ENCODE measurements around the gene POLD2.

Gene POLD2

DNA sequence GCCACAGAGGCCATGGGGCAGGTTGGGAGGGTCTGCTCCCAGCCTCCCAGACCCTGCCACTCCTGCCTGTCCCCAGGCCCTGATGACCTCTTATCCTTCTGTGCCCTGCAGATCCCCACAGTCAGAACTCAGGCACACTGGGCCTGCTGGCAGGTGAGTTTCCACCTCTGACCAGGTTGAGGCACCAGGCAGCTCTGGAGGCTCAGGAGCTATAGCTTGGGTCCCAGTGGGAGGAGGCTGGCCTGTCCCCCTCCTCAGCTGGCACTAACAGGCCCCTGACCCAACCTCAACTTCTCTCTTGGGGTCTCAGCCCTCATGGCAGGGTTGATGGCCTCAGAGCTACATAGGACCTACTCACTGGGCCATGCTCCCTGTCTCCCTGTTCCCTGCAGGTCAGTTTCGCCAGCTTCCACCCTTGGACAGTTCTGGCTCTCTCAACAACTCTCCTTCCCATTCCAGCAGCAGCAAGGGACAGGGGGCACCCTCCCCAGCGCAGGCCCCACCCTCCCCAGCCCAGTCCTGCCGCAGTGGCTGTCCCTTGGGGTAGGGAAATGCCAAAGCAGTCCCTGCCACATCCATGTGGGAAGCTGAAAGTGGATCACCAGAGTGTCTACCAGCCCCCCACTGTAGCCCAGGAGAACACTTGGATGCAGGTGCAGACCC, 21.9 kb downstream of the POLD2 start:
- no peak for DNase-seq

DNA sequence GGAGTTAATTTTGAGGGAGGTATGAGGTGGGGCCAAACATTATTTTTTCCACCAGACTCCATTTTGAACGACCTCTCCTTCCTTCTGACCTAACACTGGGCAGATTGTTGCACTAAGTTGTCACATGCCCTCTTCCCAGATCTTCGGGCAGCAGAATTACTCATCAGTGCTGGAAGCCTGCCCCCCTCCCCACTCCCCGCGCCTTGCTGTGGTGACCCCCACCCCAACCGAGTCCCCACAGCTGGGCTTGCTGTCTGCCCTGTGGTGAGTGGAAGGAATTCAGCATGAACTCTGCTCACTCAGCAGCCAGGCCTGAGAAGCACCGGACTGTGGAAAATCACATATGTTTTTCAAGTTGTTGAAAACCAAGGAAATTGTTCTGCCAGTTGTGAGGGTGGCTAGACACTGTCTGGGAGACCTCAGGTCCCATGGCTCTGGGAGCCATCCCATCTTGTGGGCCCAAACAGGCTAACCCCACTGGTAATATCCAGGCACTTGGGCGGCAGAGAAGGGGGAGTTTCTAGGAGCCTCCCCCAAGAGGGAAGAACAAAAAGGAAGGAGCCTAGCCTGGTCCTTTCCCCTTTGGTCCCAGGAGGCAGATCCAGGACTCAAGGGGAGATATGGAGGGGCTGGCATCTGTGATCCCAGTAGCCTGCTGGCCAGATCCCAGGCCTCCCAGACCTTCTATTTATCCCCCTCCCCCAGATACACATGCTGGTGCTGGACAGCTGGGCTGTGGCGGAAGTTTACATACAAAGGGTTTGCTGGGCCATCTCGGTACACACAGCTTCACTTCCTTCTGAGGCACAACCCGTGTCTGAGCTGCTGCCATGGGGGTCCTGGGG, 22.7 kb downstream of the POLD2 start:
- DNase-seq, result no peak

DNA sequence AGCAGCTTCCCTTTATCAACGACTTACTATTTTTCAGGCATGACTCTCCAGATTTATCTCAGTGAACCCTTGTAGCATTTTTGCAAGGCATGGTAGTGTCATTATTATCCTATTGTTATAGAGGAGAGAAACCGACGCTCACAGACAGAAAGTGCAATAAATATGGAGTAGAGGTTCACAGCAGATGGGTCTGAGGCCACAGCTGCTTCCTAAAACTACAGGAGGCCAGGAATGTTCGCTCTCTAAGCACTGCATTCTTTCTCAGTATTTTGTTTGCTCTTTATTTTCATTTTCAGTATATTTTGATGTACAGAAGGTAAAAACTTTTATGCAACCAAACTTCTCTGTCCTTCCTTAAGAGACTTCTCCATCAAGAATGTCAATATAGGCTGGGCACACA, 23.7 kb downstream of the POLD2 start:
- DNase-seq, result no peak

DNA sequence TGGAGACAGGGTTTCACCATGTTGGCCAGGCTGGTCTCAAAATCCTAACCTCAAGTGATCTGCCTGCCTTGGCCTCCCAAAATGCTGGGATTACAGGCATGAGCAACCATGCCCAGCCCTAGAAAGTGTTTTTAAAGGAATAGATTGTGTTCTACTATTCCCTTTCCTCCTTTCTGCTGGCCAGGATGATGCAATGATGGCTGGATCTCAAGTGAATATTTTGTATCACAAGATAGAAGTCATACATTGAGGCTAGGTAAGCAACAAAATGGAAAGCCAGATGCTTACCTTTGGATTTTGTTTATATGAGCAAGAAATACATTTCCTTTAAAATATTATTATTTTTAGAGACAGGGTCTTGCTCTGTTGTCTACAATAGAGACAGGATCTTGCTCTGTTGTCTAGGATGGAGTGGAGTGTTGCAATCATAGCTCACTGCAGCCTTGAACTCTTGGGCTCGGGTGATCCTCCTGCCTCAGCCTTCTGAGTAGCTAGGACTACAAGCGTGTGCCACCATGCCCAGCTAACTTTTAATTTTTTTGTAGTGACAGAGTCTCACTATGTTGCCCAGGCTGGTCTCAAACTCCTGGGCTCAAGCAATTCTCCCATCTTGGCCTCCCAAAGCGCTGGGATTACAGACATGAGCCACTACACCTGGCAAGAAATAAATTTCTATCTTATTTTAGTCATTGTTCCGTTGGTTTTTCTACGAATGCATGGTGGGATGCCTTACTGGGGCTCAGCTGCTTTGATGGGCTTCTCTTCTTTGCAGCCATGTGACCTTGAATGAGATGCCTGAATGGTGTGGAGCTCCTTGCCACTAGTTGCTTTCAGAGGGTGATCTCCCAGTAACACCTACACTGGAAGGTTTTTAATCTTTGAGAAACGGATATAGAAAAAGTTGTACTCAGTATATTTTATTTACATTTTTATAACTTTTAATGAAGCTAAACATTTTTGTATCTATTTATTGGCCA, 25.0 kb downstream of the POLD2 start:
- no peak for DNase-seq

DNA sequence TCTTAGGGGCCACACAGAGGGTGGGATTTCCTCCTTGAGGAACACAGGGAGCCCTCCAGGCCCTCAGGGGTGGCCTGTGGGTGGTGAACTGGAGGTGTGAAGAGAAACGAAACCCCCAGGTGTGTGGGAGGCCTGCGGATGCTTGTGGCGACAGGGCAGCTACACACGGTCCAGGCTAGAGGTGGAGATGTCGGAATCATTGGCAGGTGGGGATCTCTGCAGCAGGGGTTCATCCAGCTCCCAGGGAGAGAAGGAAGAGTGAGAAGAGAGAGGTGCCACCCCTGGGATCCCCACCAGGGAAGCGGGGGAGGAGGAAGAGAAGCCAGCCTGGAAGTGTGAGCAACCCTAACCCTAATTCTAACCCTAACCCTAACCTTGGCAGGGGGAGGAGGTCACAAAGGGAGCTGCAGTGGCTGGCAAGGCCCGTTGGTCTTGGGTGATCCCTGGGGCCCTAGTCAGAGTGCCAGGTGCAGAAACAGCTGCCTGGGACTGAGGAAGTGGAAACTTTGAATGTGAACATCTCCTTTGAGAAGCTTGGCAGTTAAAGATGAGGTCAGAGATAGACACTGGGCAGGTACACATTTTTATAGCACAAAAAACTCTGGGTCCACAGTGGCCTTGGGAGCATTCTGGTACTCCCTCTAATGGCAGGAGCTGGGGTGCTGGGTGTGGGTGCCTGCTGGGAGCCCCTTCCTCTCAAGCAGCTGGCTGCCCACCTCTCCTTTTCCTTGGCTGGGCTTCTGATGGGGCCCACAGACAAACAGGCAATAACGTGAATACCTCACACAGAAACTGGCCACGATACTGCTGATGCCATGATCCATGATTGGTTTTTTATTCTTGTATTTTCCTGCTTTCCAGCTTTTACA, 26.1 kb downstream of the POLD2 start:
- DNase-seq, result peak; percentile 50

DNA sequence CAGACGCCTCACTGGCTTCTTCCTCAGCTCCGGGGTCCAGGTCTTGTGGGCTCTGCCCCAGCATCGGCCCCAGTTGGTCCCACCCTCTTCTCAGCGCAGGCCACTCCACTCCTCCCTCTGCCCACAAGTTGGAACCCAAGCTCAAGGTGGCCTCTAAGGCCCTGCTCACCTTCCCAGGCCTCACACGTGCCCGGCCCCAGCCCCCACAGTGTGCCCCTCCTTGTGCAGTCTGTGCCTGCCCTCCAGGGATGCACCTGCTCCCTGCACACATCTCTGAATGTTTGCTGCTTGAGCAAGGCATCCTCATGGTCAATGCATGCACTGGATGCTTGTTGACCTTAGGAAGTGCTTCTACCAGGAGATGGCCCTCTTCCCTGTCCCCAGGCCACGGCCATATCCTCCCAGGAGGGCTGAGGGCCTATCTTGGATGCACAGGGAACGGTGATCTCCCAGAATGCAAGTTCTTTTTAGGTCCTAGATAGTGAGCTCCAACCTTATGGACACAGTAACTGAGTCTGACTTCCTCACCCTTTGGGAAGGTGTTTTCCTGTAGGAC, 26.9 kb downstream of the POLD2 start:
- DNase-seq, result no peak

DNA sequence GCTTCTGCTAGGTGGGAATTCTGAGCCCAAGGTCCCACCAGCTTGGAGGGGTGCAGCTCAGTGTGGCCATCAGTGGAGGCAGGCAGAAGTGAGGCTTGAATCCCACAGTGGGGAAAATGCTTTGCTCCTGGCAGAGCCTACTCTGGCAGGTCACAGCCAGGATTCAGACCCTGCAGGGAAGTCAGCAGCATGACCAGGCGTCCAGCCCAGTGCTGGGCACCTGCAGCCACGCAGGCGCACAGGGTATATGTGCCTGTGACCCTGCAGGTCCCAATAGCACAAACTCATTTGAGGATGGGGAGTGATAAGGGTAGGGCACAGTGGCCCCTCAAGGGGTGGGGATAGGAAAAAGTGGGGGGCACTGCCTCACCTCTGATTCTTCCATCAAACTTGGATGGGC, 27.6 kb downstream of the POLD2 start:
- no peak for DNase-seq

DNA sequence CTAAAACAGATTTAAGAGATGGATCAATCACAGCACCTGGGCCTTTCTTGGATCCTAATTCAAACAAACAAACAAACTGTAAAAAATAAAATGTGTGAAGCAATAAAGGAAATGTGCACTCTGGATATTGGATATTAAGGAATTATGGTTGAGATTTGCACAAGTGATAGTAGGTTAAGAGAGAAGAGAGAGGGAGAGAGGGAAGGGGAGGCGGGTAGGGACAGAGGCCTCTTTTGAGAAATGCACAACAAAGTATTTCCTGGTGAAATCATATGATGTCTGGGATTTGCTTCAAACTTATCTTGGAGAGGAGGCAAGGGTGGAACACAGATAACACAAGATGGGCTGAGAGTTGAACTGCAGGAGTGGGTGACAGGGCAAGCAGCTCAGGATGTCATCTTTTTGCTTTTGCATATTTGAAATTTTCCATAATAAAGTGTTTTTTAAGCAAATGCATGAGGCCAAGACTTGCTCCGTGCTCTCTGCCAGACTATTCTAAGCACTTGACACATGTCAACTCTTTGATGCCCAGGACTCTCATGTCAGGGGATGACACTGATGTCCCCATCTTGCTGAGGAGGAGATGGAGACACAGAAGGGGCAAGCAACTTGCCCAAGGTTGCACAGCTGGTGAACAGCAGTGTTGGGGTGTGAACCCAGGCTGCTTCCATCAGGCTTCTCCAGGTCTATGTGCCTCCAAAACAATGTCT, 28.3 kb downstream of the POLD2 start:
- no peak for DNase-seq

DNA sequence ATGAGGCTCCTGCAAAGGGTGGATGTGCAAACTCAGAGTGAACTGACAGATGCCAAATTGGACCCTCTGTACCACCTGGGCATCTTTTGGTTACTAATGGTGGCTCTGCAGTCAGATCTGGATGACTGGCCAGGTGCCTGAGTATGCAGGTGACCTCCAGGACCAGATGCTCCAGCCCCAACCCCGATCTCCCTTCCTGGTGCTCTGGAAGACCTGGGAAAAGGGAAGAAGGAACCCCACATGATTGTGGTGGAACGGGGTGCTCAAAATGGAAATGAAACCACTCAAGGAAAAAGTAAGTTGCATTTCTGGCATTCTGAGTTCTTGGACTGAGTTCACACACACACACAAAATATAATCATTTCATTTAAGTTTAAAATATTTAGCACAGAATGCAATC, 29.0 kb downstream of the POLD2 start:
- DNase-seq, result no peak

DNA sequence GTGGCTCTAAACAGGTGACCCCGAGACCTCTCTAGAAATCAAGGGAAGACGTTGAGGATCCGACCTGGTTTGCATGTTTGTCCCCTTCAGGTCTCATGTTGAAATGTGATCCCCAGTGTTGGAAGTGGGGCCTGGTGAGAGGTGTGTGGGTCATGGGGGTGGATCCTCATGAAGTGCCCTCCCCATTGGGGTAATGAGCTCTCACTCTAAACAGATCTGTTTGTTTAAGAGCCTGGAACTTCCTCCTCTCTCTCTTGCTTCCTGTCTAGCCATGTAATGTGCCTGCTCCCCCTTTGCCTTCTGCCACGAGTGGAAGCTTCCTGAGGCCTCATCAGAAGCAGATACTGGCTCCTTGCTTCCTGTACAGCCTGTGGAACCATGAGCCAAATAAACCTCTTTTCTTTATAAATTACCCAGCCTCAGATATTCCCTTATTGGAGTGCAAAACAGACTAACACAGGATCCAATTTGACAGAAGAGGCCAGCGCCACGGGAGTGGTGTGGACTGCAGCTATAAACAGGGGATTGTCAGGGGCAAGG, 30.2 kb downstream of the POLD2 start:
- DNase-seq, result no peak

DNA sequence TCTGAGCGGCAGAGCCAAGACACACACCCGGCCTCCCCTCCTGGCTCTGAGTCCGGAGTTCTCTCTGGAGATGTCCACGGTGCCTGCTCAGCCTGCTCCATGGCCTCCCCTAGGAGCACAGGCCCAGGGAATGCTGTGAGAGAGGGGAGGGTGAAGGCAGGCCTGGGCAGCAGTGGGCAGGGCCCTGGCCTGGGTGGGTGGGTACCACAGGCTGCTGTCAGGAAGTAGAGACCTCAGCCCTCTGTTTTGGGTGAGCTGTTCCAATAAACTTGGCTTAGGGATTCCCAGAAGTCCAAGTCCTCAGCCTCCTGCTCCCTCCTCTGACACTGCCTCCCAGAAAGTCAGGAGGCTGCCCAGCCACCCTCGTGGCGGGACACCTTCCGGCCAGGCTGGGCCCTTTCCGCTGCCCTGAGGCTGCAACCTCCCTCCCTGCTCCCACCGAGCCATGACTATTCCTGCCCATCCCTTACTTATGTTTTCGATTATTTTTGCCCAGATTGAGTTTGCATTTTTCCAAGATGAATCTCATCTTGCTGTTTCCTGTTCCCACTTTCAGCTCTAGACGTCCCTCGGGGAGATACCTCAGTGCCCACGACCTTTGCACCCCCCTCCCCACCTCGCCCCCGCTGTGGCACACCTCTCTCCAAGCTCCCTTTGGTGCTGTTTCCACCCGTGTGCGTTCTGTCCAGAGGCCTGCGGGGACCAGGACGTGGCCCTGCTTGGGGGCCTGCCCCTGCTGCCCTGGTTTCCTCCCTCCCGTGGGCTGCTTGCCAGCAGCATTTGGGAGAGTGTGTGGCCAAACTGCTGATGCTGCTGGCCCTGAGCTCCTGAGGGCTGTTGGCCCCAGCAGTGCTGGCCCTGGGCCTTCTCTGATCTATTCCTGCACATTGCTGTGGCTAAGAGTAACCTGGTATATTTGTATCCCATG, 35.2 kb downstream of the POLD2 start:
- DNase-seq, result no peak

DNA sequence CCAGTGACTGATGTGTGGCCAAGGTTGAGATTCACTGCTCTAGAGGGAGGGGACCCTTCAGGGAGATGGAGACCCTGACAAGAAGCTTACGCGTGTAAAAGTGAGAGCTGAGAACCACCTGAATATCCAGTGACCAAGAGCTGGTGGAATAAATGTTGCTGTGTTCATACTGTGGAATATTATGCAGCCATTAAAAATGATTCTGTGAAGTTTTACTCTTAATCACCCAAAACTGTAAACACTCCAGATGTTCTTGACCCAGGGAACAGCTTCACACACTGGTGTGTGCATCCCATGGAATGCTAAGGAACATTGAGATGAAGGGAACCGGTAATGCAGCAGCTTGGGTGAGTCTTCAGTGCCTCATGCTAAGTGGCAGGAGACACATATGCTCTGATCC, 36.7 kb downstream of the POLD2 start:
- no peak for DNase-seq

DNA sequence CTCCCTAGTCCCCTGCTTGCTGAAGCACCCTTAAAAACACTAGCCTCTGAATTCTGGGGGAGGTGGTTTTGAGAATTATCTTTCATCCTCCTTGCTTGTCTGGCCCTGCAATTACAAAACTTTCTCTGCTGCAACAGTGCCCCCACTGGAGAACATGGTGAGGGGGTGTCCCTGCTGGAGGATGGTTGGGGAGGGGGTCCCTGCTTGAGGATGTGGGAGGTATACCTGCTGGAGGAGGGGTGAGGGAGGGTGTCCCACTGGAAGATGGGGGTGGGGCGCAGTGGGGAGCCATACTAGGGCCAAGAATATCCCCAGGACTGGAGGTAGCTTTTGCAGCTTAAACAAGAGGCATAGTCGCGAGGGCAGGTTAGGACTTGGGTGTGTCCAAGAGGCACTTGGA, 37.8 kb downstream of the POLD2 start:
- DNase-seq, result no peak

DNA sequence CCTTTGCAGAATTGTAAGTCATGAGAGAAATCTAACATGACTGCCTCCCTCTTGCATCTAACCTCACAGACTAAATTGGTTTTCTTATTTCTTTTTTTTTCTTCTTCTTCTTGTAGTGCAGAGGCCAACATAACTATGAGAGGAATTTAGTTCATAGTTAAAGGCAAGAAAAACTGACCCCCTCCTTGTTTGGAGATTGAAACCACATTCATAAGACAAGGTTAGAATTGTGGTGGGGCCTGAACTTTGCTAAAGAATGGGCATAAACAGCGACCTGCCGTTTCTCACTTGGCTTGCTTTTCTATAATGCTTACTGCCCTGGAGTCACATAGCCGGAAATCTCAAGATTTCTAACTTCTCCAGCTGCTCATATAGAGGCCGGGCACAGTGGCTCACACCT, 38.6 kb downstream of the POLD2 start:
- DNase-seq, result no peak

DNA sequence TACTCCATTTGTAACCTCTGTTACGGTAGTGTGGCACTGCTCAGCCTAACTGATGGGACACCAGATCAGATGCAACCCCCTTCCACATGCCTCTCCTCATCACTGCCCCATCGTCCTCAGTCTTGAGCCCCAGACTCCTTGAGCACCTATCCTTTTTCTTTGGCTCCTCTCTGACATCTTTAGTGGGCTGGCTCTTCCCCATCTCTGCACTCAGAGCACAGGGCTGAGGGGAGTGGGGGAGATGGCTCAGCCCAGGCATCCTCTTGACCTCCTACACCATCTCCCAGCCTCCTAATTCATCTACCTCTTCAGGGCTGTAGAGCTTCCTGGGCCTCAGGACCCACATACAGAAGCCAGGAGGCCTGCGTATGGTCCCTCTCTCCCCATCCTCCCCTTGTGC, 39.6 kb downstream of the POLD2 start:
- no peak for DNase-seq

DNA sequence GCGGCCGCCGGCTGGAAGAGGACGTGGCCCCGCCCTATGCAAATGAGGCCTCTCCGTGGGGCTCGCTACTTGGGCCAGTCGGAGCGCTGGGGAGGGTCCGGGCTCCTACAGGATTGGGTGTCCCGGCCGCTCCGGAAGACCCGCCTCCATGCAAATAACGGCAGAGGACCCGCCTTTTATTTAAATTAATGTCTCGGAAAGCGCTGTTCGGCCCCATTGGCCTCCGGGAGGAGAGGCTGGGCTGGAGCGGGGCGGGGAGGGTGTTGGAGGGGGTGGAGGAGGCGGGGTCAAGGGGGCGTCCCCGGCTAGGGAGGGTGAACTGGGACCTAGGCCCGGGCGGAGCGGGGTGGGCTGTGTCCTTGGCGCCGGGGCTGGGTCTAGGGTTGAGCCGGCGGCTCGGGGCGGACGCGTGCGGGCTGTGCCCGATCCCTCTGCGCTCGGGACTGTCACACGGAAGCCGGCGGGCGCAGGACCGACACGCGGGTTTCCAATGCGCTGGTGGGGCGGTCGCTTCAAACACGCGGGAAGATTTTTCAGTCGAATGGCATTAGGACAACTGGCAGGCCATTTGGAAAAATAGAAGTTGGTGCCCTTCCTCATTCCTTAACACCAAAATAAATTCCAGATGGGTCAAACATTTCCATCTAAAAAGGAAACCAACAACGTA, 40.7 kb downstream of the POLD2 start:
- DNase-seq, result peak; percentile 99

DNA sequence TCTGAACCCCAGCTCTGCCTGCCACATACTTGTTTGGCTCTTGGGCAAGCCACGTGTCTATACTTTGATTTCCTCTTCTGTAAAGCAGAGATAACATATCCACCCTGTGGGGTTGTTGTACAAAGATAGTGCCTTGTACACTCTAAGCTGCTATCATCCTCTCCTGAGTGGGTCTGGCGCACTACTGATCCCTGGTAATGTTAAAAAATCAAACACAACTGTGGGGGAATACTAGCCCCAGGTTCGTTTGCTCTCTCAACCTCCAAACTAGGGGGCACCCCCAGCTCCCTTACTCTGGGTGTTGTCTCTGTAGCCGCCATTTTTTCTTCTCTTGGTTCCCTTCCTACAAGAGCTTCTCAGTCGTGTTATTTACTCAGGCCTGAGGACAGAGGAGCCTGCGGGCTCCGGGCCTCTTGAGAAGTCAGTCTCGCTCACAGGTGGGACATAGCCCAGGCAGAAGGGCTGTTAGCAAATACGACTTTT, 42.0 kb downstream of the POLD2 start:
- peak; percentile 44 for DNase-seq

DNA sequence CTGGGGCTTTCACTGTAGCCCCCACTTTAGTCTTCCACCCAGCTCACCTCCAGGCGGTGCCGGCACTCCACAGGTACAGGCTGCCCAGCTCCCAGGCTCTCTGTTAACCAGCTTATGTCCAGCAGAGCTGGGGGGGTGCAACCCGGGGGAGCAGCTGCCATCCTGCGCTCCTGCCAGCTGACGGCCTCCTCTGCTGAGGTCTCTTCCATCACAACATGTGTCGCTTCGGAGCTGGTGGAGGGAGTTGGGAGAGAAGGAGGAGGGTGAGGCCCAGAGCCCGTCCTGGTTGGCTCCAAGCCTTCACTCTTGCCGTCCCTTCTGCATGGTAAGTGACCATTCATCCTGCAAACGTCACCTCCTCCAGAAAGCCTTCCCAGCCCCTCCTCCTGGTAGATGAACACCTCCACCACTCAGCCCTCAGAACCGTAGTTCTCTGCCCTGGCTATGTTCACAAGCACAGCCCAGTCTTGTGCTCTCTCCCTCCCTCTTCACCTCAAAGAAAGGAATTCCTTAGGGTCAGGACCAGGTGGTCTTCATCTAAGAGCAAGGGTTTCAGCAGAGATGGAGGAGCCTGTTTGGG, 42.6 kb downstream of the POLD2 start:
- DNase-seq, result no peak

DNA sequence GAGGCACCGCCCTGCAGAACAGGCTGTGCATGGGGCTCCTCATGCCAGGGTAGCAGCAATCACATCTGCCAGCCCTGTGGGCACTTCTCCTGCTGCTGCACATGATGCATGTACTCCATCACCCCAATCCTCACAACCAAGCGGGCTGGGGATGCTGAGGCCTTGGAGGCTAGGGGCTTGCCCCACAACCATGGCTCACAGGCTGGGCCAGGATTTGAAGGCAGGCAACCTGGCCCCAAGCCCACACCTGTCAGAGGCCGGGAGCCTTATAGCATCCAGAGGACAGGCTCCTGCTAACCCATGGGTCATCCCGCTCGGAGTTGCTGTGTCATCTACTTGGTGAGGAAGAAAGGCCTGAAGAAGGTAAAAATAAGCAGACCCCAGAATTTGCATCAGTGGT, 43.2 kb downstream of the POLD2 start:
- no peak for DNase-seq

All from activated CD4-positive, alpha-beta T cell treated with anti-CD3 and anti-CD28 coated beads for 48 hours (primary cell).